ENCODE results near the gene NBPF6.

NBPF6 gene

GRCh38 chr1:108502624-108503023 lies 52.5 kb downstream of the NBPF6 start:
- DNase-seq, result no peak

GRCh38 chr1:108503062-108503733 lies 53.1 kb downstream of the NBPF6 start:
- no peak overlapping the region for H3K27ac ChIP-seq
- no peak for TF ChIP-seq CTCF (IDR thresholded peaks at IDR 0.05; ENCODE audit: low read depth, low read length)
- no peaks in the 10 kb centered on the region for H3K36me3 ChIP-seq
- no peak overlapping the region for H3K4me3 ChIP-seq (ENCODE audit: low read depth, low read length)
- H3K27me3 ChIP-seq (ENCODE audit: insufficient read depth, low read depth, severe bottlenecking), result no peaks in the 10 kb centered on the region
- no peaks in the 10 kb centered on the region for H3K9me3 ChIP-seq (ENCODE audit: severe bottlenecking)
- DNase-seq, result no peak

More at GRCh38 chr1:108502624-108503023, 52.5 kb downstream of the NBPF6 start:
- H3K27me3 ChIP-seq (ENCODE audit: insufficient read depth, low read depth, severe bottlenecking), result no peaks in the 10 kb centered on the region
- no peaks in the 10 kb centered on the region for H3K9me3 ChIP-seq (ENCODE audit: severe bottlenecking)
- no peak for TF ChIP-seq CTCF (IDR thresholded peaks at IDR 0.05; ENCODE audit: low read depth, low read length)
- no peak overlapping the region for H3K27ac ChIP-seq
- H3K4me3 ChIP-seq (ENCODE audit: low read depth, low read length), result no peak overlapping the region
- H3K36me3 ChIP-seq, result no peaks in the 10 kb centered on the region

- Histone ChIP-seq H3K36me3 (no peaks in the 10 kb centered on the region), H3K27me3 (ENCODE audit: insufficient read depth, low read depth, severe bottlenecking) (no peaks in the 10 kb centered on the region), H3K4me3 (ENCODE audit: low read depth, low read length) (no peak overlapping the region), H3K27ac (no peak overlapping the region), H3K9me3 (ENCODE audit: severe bottlenecking) (no peaks in the 10 kb centered on the region)
- no peak for DNase-seq
- TF ChIP-seq CTCF (IDR thresholded peaks at IDR 0.05; ENCODE audit: low read depth, low read length), result no peak
Observed at GRCh38 chr1:108504447-108504846, 54.3 kb downstream of the NBPF6 start.

GRCh38 chr1:108505763-108506070 lies 55.6 kb downstream of the NBPF6 start:
- Histone ChIP-seq H3K9me3 (ENCODE audit: severe bottlenecking) (no peaks in the 10 kb centered on the region), H3K27ac (no peak overlapping the region), H3K4me3 (ENCODE audit: low read depth, low read length) (no peak overlapping the region), H3K36me3 (no peaks in the 10 kb centered on the region), H3K27me3 (ENCODE audit: insufficient read depth, low read depth, severe bottlenecking) (no peaks in the 10 kb centered on the region)
- TF ChIP-seq CTCF (IDR thresholded peaks at IDR 0.05; ENCODE audit: low read depth, low read length), result no peak
- no peak for DNase-seq

GRCh38 chr1:108511764-108512163 lies 61.6 kb downstream of the NBPF6 start:
- no peaks in the 10 kb centered on the region for H3K27me3 ChIP-seq (ENCODE audit: insufficient read depth, low read depth, severe bottlenecking)
- no peaks in the 10 kb centered on the region for H3K36me3 ChIP-seq
- H3K27ac ChIP-seq, result no peak overlapping the region
- DNase-seq, result peak; percentile 25
- no peaks in the 10 kb centered on the region for H3K9me3 ChIP-seq (ENCODE audit: severe bottlenecking)
- H3K4me3 ChIP-seq (ENCODE audit: low read depth, low read length), result no peak overlapping the region
- TF ChIP-seq CTCF (IDR thresholded peaks at IDR 0.05; ENCODE audit: low read depth, low read length), result peak; percentile 12; the same call in 1 of the 2 replicates

Data from WERI-Rb-1 (cell line).